PFSK-1 (cell line): Measurements from ENCODE around the gene AKR1E2.

Experiments used
- POLR2AphosphoS5 ChIP-seq: IDR thresholded peaks from 2 replicates; pipeline ENCODE4 v1.6.1; 2012; ENCODE audit warnings: low read depth, mild to moderate bottlenecking, control low read depth, low read length, moderate library complexity
- SIN3A ChIP-seq: IDR thresholded peaks from 2 replicates; pipeline ENCODE4 v1.6.1; 2012; ENCODE audit warnings: mild to moderate bottlenecking, low read length, moderate library complexity, borderline replicate concordance; ENCODE audit not compliant: insufficient read depth
- TAF1 ChIP-seq: IDR thresholded peaks from 2 replicates; pipeline ENCODE4 v1.6.1; 2012; ENCODE audit warnings: low read length, control low read depth, borderline replicate concordance; ENCODE audit not compliant: insufficient read depth
- TF ChIP-seq, protein P1 (sequence below), 2 experiments: IDR thresholded peaks; 2 replicates each; pipeline versions ENCODE4 v1.6.1 to v1.8.0; 2011 to 2012; ENCODE audit warnings: low read depth in 2 of 2, low read length in 2 of 2, control low read depth in 1 of 2, inconsistent platforms in 1 of 2, mild to moderate bottlenecking in 1 of 2, moderate library complexity in 1 of 2; ENCODE audit not compliant: insufficient read depth in 1 of 2

DNA sequence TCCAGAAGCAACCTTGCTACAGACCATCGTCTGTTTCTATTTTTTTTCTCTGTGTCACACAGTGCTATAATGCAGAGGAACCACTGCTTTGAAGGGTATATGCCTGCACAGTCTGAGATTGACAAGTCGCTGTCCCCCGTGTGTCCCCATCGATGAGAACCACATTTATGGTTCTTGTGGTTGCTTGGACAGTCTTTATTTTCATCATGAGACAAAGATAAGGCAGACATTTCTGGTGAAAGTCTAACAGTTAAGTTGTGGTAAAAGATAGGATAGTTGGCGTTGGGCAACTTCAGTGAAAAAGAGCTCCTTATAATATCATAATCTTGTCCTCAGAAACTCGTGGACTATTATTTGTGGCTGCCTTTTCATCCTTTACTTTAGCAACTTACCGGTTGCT lies 6.3 kb upstream of the AKR1E2 start:
- no peak for TF ChIP-seq POLR2AphosphoS5
- no peak for TF ChIP-seq SIN3A
- TF ChIP-seq TAF1: no peak
- TF ChIP-seq, protein P1, sequence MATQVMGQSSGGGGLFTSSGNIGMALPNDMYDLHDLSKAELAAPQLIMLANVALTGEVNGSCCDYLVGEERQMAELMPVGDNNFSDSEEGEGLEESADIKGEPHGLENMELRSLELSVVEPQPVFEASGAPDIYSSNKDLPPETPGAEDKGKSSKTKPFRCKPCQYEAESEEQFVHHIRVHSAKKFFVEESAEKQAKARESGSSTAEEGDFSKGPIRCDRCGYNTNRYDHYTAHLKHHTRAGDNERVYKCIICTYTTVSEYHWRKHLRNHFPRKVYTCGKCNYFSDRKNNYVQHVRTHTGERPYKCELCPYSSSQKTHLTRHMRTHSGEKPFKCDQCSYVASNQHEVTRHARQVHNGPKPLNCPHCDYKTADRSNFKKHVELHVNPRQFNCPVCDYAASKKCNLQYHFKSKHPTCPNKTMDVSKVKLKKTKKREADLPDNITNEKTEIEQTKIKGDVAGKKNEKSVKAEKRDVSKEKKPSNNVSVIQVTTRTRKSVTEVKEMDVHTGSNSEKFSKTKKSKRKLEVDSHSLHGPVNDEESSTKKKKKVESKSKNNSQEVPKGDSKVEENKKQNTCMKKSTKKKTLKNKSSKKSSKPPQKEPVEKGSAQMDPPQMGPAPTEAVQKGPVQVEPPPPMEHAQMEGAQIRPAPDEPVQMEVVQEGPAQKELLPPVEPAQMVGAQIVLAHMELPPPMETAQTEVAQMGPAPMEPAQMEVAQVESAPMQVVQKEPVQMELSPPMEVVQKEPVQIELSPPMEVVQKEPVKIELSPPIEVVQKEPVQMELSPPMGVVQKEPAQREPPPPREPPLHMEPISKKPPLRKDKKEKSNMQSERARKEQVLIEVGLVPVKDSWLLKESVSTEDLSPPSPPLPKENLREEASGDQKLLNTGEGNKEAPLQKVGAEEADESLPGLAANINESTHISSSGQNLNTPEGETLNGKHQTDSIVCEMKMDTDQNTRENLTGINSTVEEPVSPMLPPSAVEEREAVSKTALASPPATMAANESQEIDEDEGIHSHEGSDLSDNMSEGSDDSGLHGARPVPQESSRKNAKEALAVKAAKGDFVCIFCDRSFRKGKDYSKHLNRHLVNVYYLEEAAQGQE (IDR thresholded peaks at IDR 0.05; ENCODE audit: insufficient read depth in 1 of 2, low read depth in 2 of 2, low read length in 2 of 2): no peak
